Neural cell (in vitro differentiated cells): ENCODE measurements around the gene MIPOL1. TPM values are rescaled to one million over a fixed set of nuclear protein-coding genes. Genes with fewer than 3 reads are reported as not detected.

Experiments used
- H2AFZ ChIP-seq: fragments of 200-600, 300-800 bp; sonication (generic), shearing (Covaris generic); 2 replicates; pipeline ENCODE4 v1.6.0; 2014; ENCODE audit warnings: low read depth, mild to moderate bottlenecking, antibody characterized with exemption, low read length, moderate library complexity
- H3F3A ChIP-seq: fragments of 200-600 bp; shearing (Covaris generic); 2 replicates; pipeline ENCODE4 v1.6.1; 2016; ENCODE audit warnings: mild to moderate bottlenecking, moderate library complexity, mixed read lengths, antibody characterized with exemption, low read length; ENCODE audit not compliant: insufficient read depth, poor library complexity, severe bottlenecking
- H3K27ac ChIP-seq: fragments of 200-600, 300-800 bp; sonication (generic), shearing (Covaris generic); 2 replicates; pipeline ENCODE4 v1.5.1; 2014; ENCODE audit warnings: mild to moderate bottlenecking, low read length, moderate library complexity
- H3K27me3 ChIP-seq: fragments of 300-800, 200-600 bp; sonication (generic), shearing (Covaris generic); 2 replicates; pipeline ENCODE4 v1.6.0; 2014; ENCODE audit warnings: mild to moderate bottlenecking, low read depth, low read length, moderate library complexity; ENCODE audit not compliant: insufficient read depth
- H3K36me3 ChIP-seq: fragments of 300-800, 200-600 bp; sonication (generic), shearing (Covaris generic); 2 replicates; pipeline ENCODE4 v1.5.1; 2014; ENCODE audit warnings: mild to moderate bottlenecking, antibody characterized with exemption, low read length, moderate library complexity; ENCODE audit not compliant: insufficient read depth
- H3K4me2 ChIP-seq: fragments of 300-800, 200-600 bp; sonication (generic), shearing (Covaris generic); 2 replicates; pipeline ENCODE4 v1.6.0; 2014; ENCODE audit warnings: mild to moderate bottlenecking, low read length
- H3K4me3 ChIP-seq: fragments of 300-800, 200-600 bp; sonication (generic), shearing (Covaris generic); 2 replicates; pipeline ENCODE4 v1.5.1; 2014; ENCODE audit warnings: mild to moderate bottlenecking, low read length, moderate library complexity
- H3K79me2 ChIP-seq: fragments of 200-600 bp; shearing (Covaris generic); replicated peaks from 2 replicates; pipeline ENCODE4 v1.6.0; 2014; ENCODE audit warnings: mild to moderate bottlenecking, low read length, moderate library complexity; ENCODE audit not compliant: insufficient read depth
- H3K9ac ChIP-seq: fragments of 300-800, 200-600 bp; sonication (generic), shearing (Covaris generic); 2 replicates; pipeline ENCODE4 v1.6.1; 2016; ENCODE audit warnings: mild to moderate bottlenecking, low read length, mixed read lengths
- H3K9me2 ChIP-seq: fragments of 200-600 bp; shearing (Covaris generic); 2 replicates; pipeline ENCODE4 v1.6.1; 2016; ENCODE audit warnings: mild to moderate bottlenecking, low read length, mixed read lengths; ENCODE audit not compliant: insufficient read depth
- H3K9me3 ChIP-seq: fragments of 200-600, 300-800 bp; sonication (generic), shearing (Covaris generic); 2 replicates; pipeline ENCODE4 v1.6.1; 2016; ENCODE audit warnings: mild to moderate bottlenecking, mixed run types, low read length, moderate library complexity, mixed read lengths
- H4K20me1 ChIP-seq: fragments of 200-600 bp; shearing (Covaris generic); 2 replicates; pipeline ENCODE4 v1.6.1; 2016; ENCODE audit warnings: mild to moderate bottlenecking, mixed run types; ENCODE audit not compliant: insufficient read depth
- EP300 ChIP-seq: fragments of 450-650 bp; conservative IDR thresholded peaks from 2 replicates; pipeline ENCODE4 v1.6.1; 2014; ENCODE audit warnings: antibody characterized with exemption, mild to moderate bottlenecking, moderate library complexity; ENCODE audit not compliant: poor library complexity, severe bottlenecking
- EZH2 ChIP-seq: fragments of 200-600, 300-800 bp; shearing (Covaris generic), sonication (generic); IDR thresholded peaks from 2 replicates; pipeline ENCODE4 v1.6.1; 2014; ENCODE audit warnings: antibody characterized with exemption, low read length, borderline replicate concordance, mild to moderate bottlenecking; ENCODE audit not compliant: insufficient read depth, poor library complexity, severe bottlenecking
- MXI1 ChIP-seq: fragments of 450-650 bp; conservative IDR thresholded peaks from 2 replicates; pipeline ENCODE4 v1.6.1; 2014; ENCODE audit warnings: antibody characterized with exemption, mild to moderate bottlenecking; ENCODE audit not compliant: poor library complexity, severe bottlenecking
- POLR2AphosphoS5 ChIP-seq: IDR thresholded peaks from 2 replicates; pipeline ENCODE4 v1.6.1; 2012
- RAD21 ChIP-seq: fragments of 450-650 bp; conservative IDR thresholded peaks from 2 replicates; pipeline ENCODE4 v1.6.1; 2014; ENCODE audit warnings: antibody characterized with exemption, mild to moderate bottlenecking, moderate library complexity
- SMC3 ChIP-seq: fragments of 450-650 bp; conservative IDR thresholded peaks from 2 replicates; pipeline ENCODE4 v1.6.1; 2014; ENCODE audit warnings: antibody characterized with exemption, mild to moderate bottlenecking, moderate library complexity; ENCODE audit not compliant: poor library complexity
- TAF1 ChIP-seq: IDR thresholded peaks from 2 replicates; pipeline ENCODE4 v1.6.1; 2012; ENCODE audit warnings: low read depth
- polyA plus RNA-seq: library from polyadenylated mRNA; depleted of rRNA; stranded (reverse); fragments of >200 nt; gene quantifications from 2 replicates; pipeline ENCODE4 v1.2.3, GENCODE V29; 2014
- TF ChIP-seq, protein P1 (sequence below): fragments of 450-650 bp; IDR thresholded peaks from 2 replicates; pipeline ENCODE4 v1.5.1; 2014; ENCODE audit warnings: antibody characterized with exemption, mild to moderate bottlenecking, moderate library complexity; ENCODE audit not compliant: poor library complexity, severe bottlenecking
- TF ChIP-seq, protein P2 (sequence below): IDR thresholded peaks from 2 replicates; pipeline ENCODE4 v1.6.1; 2012; ENCODE audit warnings: borderline replicate concordance

The MIPOL1 gene
- polyA plus RNA-seq, 1 donor from 2014 or later: 1.3 TPM

DNA sequence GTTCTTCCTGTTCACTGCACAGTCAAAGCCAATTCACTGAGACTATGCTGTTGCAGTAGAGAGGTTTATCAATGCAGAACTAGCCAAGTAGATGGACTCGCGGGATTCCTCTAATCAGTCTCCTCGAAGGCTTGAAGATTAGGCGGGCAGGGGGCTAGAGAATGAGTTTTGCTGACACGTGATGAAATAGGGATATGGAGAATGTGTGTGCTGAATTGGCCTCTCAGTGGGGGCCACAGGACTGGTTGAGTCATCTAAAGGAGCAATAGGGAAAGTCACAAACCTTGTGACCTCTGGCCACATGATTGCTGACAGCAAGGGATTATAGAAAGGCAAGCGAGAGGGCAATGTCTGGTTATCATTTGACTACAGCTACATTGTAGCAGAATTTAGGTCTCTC lies 12.7 kb downstream of the MIPOL1 start:
- Histone ChIP-seq H3K4me3 (no peak overlapping the region), H2AFZ (no peak overlapping the region), H3K36me3 (no peaks in the 10 kb centered on the region), H3K79me2 (no peaks in the 10 kb centered on the region), H3K27ac (no peak overlapping the region), H3K9ac (no peak overlapping the region), H3F3A (no peaks in the 10 kb centered on the region), H3K27me3 (no peaks in the 10 kb centered on the region), H4K20me1 (no peaks in the 10 kb centered on the region), H3K9me3 (no peaks in the 10 kb centered on the region), H3K9me2 (no peaks in the 10 kb centered on the region), H3K4me2 (no peak overlapping the region)
- TF ChIP-seq POLR2AphosphoS5 (no peak), EZH2 (no peak)

DNA sequence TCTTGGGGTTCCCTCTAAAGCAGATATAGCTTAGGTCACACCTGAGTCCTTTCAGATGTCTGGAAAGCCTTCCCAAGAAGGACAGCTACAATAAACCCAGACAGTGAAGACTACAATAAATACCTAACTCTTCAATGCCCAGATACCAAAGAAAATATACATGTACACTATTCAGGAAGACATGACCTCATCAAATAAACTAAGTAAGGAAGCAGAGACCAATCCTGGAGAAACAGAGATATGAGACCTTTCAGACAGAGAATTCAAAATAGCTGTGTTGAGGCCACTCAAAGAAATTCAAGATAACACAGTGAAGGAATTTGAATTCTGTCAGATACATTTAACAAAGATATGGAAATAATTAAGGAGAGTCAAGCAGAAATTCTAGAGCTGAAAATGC lies 15.3 kb downstream of the MIPOL1 start:
- Histone ChIP-seq H3K9me3 (no peaks in the 10 kb centered on the region), H3K27me3 (no peaks in the 10 kb centered on the region), H4K20me1 (no peaks in the 10 kb centered on the region), H3K4me3 (no peak overlapping the region), H3F3A (no peaks in the 10 kb centered on the region), H2AFZ (no peak overlapping the region), H3K9ac (no peak overlapping the region), H3K79me2 (no peaks in the 10 kb centered on the region), H3K36me3 (no peaks in the 10 kb centered on the region), H3K27ac (no peak overlapping the region), H3K4me2 (no peak overlapping the region), H3K9me2 (no peaks in the 10 kb centered on the region)
- TF ChIP-seq POLR2AphosphoS5: no peak
- no peak for TF ChIP-seq RAD21
- no peak for TF ChIP-seq SMC3
- no peak for TF ChIP-seq TAF1
- TF ChIP-seq EP300: no peak
- no peak for TF ChIP-seq EZH2
- no peak for TF ChIP-seq MXI1
- TF ChIP-seq, protein P1, sequence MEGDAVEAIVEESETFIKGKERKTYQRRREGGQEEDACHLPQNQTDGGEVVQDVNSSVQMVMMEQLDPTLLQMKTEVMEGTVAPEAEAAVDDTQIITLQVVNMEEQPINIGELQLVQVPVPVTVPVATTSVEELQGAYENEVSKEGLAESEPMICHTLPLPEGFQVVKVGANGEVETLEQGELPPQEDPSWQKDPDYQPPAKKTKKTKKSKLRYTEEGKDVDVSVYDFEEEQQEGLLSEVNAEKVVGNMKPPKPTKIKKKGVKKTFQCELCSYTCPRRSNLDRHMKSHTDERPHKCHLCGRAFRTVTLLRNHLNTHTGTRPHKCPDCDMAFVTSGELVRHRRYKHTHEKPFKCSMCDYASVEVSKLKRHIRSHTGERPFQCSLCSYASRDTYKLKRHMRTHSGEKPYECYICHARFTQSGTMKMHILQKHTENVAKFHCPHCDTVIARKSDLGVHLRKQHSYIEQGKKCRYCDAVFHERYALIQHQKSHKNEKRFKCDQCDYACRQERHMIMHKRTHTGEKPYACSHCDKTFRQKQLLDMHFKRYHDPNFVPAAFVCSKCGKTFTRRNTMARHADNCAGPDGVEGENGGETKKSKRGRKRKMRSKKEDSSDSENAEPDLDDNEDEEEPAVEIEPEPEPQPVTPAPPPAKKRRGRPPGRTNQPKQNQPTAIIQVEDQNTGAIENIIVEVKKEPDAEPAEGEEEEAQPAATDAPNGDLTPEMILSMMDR: no peak
- TF ChIP-seq, protein P2, sequence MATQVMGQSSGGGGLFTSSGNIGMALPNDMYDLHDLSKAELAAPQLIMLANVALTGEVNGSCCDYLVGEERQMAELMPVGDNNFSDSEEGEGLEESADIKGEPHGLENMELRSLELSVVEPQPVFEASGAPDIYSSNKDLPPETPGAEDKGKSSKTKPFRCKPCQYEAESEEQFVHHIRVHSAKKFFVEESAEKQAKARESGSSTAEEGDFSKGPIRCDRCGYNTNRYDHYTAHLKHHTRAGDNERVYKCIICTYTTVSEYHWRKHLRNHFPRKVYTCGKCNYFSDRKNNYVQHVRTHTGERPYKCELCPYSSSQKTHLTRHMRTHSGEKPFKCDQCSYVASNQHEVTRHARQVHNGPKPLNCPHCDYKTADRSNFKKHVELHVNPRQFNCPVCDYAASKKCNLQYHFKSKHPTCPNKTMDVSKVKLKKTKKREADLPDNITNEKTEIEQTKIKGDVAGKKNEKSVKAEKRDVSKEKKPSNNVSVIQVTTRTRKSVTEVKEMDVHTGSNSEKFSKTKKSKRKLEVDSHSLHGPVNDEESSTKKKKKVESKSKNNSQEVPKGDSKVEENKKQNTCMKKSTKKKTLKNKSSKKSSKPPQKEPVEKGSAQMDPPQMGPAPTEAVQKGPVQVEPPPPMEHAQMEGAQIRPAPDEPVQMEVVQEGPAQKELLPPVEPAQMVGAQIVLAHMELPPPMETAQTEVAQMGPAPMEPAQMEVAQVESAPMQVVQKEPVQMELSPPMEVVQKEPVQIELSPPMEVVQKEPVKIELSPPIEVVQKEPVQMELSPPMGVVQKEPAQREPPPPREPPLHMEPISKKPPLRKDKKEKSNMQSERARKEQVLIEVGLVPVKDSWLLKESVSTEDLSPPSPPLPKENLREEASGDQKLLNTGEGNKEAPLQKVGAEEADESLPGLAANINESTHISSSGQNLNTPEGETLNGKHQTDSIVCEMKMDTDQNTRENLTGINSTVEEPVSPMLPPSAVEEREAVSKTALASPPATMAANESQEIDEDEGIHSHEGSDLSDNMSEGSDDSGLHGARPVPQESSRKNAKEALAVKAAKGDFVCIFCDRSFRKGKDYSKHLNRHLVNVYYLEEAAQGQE: no peak

DNA sequence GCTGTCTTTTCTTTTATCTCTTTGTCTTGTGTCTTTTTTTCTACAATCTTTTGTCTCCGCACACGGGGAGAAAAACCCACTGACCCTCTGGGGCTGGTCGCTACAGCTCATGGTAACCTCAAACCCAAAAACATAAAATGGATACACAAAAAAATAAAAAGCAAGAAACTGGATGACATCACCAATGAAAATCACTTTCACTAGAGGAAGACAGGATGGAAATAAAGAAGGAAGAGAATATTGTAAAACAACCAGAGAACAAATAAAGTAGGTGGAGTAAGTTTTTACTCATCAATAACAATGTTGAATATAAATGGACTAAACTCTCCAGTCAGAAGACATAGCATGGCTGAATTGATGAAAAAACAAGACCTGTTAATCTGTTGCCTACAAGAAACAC lies 17.6 kb downstream of the MIPOL1 start:
- H3K4me3 ChIP-seq: no peak overlapping the region

More for the DNA sequence above, 17.6 kb downstream of the MIPOL1 start:
- Histone ChIP-seq H3K27ac (no peak overlapping the region), H3K4me2 (no peak overlapping the region), H3K36me3 (no peaks in the 10 kb centered on the region), H2AFZ (no peak overlapping the region), H4K20me1 (no peaks in the 10 kb centered on the region), H3K79me2 (no peaks in the 10 kb centered on the region), H3F3A (no peaks in the 10 kb centered on the region), H3K9ac (no peak overlapping the region), H3K9me2 (no peaks in the 10 kb centered on the region), H3K9me3 (no peaks in the 10 kb centered on the region), H3K27me3 (no peaks in the 10 kb centered on the region)
- no peak for TF ChIP-seq POLR2AphosphoS5
- TF ChIP-seq RAD21: no peak
- no peak for TF ChIP-seq MXI1
- TF ChIP-seq TAF1: no peak
- TF ChIP-seq EP300: no peak
